NCI-H187 (cell line): ENCODE data around the gene PNMT.

ENCODE experiments used
- DNase-seq, 2 experiments: peaks; one replicate each; lab custom pipeline; 2025; lab: John Stamatoyannopoulos, UW

Gene PNMT

DNA sequence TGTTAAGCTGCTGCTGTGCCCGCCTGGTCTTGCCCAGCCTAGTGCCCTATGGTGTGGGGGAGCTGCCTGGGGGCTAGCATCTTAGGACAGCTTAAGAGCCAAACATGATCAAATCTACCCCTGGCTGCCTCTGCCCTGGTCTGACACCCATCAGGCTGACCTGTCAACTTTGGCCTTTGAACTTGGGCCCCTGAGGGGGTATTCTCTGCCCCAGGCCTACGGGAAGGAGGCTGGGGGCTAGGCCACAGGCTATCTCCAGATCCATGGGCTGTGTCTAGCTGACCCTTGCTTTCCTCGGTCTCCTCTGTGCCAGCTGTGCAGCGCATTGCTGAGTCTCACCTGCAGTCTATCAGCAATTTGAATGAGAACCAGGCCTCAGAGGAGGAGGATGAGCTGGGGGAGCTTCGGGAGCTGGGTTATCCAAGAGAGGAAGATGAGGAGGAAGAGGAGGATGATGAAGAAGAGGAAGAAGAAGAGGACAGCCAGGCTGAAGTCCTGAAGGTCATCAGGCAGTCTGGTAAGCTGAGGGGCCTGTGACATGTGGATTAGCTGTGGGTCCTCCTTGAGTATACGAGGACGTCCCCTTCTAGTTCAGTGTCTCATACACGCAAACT, 34.6 kb upstream of the PNMT start:
- no peak for DNase-seq

DNA sequence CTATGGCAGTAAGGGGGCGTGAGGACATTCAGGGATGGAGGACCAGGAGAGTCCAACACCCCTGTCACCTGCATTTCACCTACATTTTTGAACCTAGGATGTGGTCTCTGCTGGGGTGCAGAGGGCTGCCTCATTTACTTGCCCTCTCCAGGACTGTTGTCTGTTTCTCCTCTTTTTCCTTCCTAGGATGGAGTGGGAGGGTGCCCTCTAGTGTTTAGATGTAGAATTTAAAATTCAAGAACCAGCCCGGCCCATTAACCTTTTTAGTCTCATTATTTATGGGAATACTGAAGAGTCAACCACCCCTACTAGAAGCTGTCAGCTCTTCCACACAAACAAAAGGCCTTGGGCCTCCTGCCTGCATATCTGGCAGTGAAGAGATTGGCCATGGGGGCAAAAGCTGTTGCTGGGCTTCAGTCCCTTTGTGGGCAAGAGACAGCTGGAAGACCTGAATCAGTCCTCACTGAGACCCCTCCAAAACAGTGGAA, 33.8 kb upstream of the PNMT start:
- peak in 1 of 2 experiments; percentile 26 for DNase-seq

GRCh38 chr17:39635614-39636176, 32.6 kb upstream of the PNMT start:
- DNase-seq = no peak

DNA sequence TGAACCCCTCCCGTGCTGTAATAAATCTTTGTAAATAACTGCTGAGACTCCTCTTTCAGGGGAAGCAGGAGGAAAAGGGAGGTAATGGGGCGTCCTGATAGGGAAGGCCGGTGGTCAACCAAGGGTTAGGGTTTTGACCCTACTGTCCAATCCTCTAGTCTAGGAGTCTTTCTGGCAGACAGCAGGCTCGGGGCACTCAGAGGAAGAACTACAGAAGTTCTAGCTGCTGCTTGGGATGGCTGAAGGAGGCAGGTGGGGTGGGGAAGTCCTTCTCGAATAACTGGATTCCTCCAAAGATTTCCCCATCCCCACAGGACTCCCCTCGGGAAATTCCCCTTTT, 31.7 kb upstream of the PNMT start:
- DNase-seq = no peak

DNA sequence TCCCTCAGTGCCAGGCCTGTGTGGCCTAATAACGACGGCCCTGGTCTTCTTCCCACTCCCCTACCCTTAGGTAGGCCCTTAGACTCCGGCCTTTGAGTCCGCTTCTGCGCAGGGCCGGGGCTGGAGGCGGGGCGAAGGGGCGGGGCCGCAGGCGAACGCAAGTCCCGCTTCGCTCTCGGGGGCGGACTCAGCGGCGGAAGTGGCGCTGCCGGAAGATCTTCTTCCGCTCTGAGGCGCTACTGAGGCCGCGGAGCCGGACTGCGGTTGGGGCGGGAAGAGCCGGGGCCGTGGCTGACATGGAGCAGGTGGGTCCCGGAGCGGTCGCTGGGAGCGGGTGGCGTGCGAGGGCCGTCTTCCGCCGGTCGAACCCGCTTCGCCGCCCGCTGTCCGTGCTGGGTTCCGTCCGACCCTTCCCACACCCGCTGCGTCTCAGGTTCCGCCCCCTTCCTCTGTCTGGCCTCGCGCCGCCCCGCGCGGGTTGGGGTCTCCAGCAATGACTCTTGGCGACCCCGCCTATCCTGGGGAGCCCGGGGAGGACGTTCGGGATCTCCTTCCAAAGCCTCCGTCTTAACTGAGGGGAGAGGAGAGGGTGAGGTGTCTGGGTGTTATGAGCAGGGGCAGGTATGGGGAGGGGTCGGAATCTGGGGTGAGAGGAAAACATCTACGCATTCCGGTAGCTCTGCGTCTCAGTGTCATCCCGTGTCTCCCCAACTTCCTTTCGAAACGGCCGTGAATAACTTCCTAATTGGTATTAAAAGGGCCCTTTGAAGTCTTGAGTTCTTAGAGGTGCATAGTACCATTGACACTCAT, 31.1 kb upstream of the PNMT start, which contains the start of gene STARD3:
Gene STARD3 (plus strand): TSS at position 218 of the 810 bp plus-strand sequence. CDS start 16,388 bp downstream, outside the sequence.
- peak; percentile 43 to 89 for DNase-seq

GRCh38 chr17:39638317-39638716, 29.9 kb upstream of the PNMT start:
- DNase-seq = no peak

DNA sequence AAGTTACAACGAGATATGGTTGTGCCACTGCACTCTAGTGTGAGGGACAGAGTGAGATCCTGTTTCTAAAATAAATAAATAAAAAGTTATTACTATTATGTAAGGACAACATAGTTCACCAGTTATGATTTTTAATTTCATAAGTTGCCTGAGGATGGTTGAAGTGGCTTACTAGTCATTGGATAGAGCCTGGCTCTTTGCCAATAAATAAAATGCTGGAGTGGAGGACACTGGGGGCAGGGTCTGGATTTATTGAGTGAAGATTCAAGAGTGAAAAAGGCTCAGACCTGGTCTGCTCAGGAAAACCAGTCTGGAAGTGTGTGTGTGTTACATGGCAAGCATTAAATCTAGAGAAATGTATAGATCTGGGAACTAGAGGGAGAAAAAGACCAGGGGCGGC, 29.2 kb upstream of the PNMT start:
- no peak for DNase-seq

- DNase-seq = no peak
These were observed 28.4 kb upstream of the PNMT start for GRCh38 chr17:39639566-39640458.

GRCh38 chr17:39640591-39641031, 27.6 kb upstream of the PNMT start:
- DNase-seq = no peak

GRCh38 chr17:39641097-39641496, 27.2 kb upstream of the PNMT start:
- no peak for DNase-seq

DNA sequence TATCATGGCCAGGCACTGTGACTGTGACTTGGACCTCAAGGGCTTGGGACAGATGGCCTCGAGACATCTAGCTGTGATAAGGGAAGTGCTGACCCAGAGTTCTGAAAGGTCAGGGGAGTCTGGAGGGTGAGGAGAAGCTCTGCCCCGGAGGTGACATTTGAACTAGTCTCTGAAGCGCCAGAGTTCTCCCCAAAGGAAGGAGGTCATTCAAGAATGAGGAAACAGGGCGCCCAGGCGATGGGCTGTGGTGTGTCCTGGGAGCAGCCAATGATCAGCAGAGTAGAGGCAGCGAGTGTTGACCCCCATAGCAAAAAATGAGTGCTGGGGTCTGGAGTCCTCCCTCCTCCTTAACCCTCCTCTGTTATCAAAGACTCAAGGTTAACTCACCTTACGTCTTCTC, 26.4 kb upstream of the PNMT start:
- DNase-seq = no peak

GRCh38 chr17:39642291-39643074, 25.8 kb upstream of the PNMT start:
- DNase-seq = no peak

- DNase-seq = no peak
These were observed 25.0 kb upstream of the PNMT start for GRCh38 chr17:39643271-39643670.

- DNase-seq = no peak
These were observed 21.0 kb upstream of the PNMT start for GRCh38 chr17:39647256-39647655.

DNA sequence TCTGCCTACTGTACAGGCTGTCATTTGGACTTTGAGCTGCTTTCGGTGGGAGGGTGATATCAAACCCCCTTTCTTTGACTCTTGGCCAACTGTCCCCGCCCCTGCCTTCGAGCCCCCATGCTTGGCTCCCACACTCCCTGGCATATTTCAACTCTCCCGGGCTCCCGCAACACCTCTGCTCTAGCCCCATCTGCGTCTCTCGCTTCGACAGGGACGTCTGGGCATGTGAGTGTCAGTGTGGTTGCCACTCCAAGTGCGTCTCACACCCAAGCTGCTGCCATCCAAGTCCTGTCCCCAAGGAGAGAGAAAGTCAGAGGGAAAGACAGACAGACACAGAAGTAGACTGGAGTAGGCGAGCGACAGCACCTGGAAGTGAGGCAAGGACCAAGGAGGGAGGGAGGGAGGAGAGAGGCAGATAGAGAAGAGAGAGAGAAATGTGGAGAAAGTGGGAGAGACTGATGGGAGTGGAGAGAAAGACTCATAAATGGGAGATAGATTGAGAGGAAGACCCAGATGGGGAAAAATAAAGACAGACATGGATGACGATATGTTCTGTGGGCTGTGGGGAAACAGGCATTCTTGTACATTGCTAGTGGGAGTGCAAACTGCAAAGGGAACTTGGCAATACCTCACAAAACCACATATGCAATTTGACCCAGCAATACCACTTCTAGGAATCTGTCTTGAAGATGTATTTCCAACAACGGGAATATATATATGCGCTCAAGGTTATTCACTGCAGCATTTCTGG, 19.5 kb upstream of the PNMT start:
- DNase-seq = no peak

DNA sequence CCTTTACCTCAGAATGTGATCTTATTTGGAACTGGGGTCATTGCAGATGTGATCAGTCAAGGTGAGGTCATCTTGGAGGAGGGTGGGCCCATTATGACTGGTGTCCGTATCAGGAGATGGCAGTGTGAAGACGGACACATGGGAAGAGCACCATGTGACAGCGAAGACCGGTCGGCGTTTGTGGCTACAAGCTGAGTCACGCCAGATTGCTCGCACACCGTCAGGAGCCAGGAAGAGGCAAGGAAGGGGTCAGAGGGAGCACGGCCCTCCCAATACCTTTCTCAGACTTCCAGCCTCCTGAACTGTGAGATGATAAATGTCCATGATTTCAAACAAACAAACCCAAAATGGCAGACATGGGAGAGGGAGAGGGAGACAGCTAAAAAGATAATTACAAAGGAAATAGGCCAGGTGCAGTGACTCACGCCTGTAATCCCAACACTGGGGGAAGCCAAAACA, 18.1 kb upstream of the PNMT start:
- no peak for DNase-seq

DNA sequence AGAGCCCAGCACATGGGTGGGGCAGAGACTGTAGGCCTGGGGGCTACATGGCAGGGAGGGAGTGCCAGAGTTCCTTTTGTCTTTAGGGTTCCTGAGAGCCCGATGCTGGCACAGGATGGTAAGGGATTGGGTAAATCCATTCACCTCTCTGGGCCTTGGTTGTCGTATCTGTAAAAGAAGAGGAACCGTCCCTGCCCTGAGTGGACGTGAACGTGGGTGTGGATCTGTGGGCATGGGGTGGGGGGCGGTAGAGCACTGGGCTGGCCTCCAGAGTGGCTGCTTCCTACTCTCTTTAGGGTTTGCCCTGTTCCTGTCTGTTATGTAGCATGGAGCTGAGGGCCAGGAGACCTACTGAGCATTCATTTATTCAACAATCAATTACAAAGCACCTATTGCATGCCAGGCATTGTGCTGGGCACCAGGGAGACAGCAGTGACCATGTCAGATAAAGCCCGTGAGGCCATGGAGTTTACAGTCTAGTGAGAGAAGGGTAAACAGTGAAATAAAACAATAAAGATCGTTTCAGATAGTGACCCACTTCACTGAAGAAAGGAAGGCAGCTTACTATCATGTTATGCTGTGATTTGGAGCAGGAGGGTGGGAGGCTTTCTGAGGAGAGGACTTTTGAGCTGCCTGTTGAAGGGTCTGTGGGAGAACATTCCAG, 16.2 kb upstream of the PNMT start:
- no peak for DNase-seq

DNA sequence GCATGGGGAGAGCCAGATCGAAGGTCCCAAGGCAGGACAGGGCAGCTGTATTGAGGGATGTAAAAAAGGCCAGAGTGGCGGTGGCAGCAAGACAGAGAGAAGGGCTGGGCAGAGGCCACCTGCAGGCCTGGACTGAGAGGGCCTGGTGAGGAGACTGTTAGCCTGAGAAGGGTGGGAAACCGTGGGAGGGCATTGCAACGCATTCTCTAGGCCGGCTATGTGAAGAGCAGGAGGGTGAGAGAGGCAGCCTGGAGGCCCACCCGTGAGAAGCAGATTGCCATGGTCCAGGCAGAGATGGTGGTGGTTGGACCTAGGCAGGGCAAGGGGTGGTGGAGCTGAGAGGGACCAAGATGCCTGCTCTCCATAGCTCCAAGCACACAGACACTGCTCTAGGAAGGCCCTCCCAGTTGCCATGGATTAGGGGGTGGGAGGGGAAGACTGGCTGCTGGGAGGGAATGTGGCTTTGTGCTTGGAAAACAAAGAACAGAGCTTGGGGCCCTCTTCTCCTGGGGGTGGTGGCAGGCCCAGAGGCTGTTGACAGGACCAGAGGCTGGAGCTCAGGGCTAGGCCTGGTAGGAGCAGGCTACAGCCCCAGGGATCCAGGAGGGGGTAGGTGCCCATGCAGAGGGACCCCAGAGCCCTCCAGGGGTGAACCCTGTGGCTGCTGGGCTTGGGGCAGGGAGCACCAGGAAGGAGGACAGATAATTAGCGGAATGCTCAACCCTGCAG, 15.5 kb upstream of the PNMT start:
- DNase-seq = no peak

GRCh38 chr17:39653316-39653661, 15.0 kb upstream of the PNMT start:
- no peak for DNase-seq
